ENCODE data around the gene INO80C. TPM values are rescaled to one million over a fixed set of nuclear protein-coding genes. Genes with fewer than 3 reads are reported as not detected.

Gene INO80C
- polyA plus RNA-seq, 1 donor (not counting 4 experiments of a cell fraction or from before 2014, with no cell fraction given): 54.7 TPM

DNA sequence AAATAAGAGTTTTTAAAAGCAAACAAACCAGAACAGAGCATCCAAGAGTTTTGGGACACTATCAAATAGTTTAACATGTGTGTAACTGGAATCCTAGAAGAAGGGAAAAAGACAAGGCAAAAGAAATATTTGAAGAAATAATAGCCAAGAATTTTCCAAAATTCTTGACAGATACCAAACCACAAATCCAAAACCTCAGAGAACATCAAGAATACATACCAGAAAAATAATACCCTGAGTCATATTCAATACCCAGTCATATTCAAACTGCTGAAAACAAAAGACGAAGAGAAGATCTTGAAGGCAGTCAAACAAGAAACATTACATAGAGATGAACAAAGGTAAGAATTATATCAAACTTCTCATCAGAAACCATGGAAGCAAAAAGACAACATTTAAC lies 22.9 kb downstream of the INO80C start:
- Histone ChIP-seq H3K9me3 (ENCODE audit: control insufficient read depth, low read depth, low read length) (no peaks in the 10 kb centered on the region), H2AFZ (ENCODE audit: control insufficient read depth, low read length) (no peak overlapping the region), H3K36me3 (ENCODE audit: control insufficient read depth in 2 of 2, extremely low read depth in 1 of 2, insufficient read depth in 2 of 2, low read length in 2 of 2) (peaks cover 14 to 31% of the 10 kb centered on the region in 2 experiments), H3K27me3 (ENCODE audit: control insufficient read depth, extremely low read depth, insufficient read depth, low read length) (no peaks in the 10 kb centered on the region), H3K79me2 (ENCODE audit: control insufficient read depth, insufficient read depth, low read length) (peaks cover 75% of the 10 kb centered on the region), H4K20me1 (ENCODE audit: control insufficient read depth, extremely low read depth, insufficient read depth, low read length) (no peaks in the 10 kb centered on the region), H3K4me2 (ENCODE audit: control insufficient read depth, extremely low read depth, insufficient read depth, low read depth, low read length) (peak overlapping the region; percentile 91), H3K27ac (ENCODE audit: control insufficient read depth, insufficient read depth, low read length) (no peak overlapping the region), H3K4me3 (ENCODE audit: control insufficient read depth in 2 of 3, extremely low read depth in 1 of 3, insufficient read depth in 2 of 3, low read depth in 1 of 3, low read length in 3 of 3) (peak overlapping the region in 2 of 3 experiments; percentile 63 to 78), H3K9me1 (ENCODE audit: control insufficient read depth, extremely low read depth, insufficient read depth, low read length) (peaks cover 2% of the 10 kb centered on the region), H3K4me1 (ENCODE audit: control insufficient read depth, extremely low read depth, insufficient read depth, low read length) (peaks cover 28% of the 10 kb centered on the region), H3K9ac (ENCODE audit: control insufficient read depth, extremely low read depth, insufficient read depth, low read length) (no peak overlapping the region)
- peak; percentile 59 for FAIRE-seq
- TF ChIP-seq CTCF (optimal IDR thresholded peaks at IDR 0.05 in 1 of 3, IDR thresholded peaks at IDR 0.05 in 1 of 3, conservative IDR thresholded peaks at IDR 0.05 in 1 of 3; ENCODE audit: extremely low read depth in 1 of 3, insufficient read depth in 2 of 3, low read length in 3 of 3): no peak
- TF ChIP-seq EZH2 (IDR thresholded peaks at IDR 0.05; ENCODE audit: low read length): no peak
- no peak for DNase-seq (ENCODE audit: low read depth, low spot score)
- dilution Hi-C loops (cut with MboI; ENCODE audit: extremely low pct_ligation_motif_present, low sequenced_read_pairs): no loop called here

GRCh38 chr18:35473562-35473961 lies 24.2 kb downstream of the INO80C start:
- Histone ChIP-seq H3K4me1 (ENCODE audit: control insufficient read depth, extremely low read depth, insufficient read depth, low read length) (peaks cover 15% of the 10 kb centered on the region), H3K9me1 (ENCODE audit: control insufficient read depth, extremely low read depth, insufficient read depth, low read length) (peaks cover 2% of the 10 kb centered on the region), H3K9me3 (ENCODE audit: control insufficient read depth, low read depth, low read length) (no peaks in the 10 kb centered on the region), H3K36me3 (ENCODE audit: control insufficient read depth in 2 of 2, extremely low read depth in 1 of 2, insufficient read depth in 2 of 2, low read length in 2 of 2) (peaks cover 20 to 39% of the 10 kb centered on the region in 2 experiments), H3K79me2 (ENCODE audit: control insufficient read depth, insufficient read depth, low read length) (peaks cover 84% of the 10 kb centered on the region), H3K27me3 (ENCODE audit: control insufficient read depth, extremely low read depth, insufficient read depth, low read length) (no peaks in the 10 kb centered on the region), H3K4me2 (ENCODE audit: control insufficient read depth, extremely low read depth, insufficient read depth, low read depth, low read length) (peak overlapping the region; percentile 30), H3K9ac (ENCODE audit: control insufficient read depth, extremely low read depth, insufficient read depth, low read length) (no peak overlapping the region), H2AFZ (ENCODE audit: control insufficient read depth, low read length) (no peak overlapping the region), H4K20me1 (ENCODE audit: control insufficient read depth, extremely low read depth, insufficient read depth, low read length) (peaks cover 5% of the 10 kb centered on the region), H3K4me3 (ENCODE audit: control insufficient read depth in 2 of 3, extremely low read depth in 1 of 3, insufficient read depth in 2 of 3, low read depth in 1 of 3, low read length in 3 of 3) (peak overlapping the region in 1 of 3 experiments; percentile 9), H3K27ac (ENCODE audit: control insufficient read depth, insufficient read depth, low read length) (no peak overlapping the region)
- TF ChIP-seq CTCF (optimal IDR thresholded peaks at IDR 0.05 in 1 of 3, IDR thresholded peaks at IDR 0.05 in 1 of 3, conservative IDR thresholded peaks at IDR 0.05 in 1 of 3; ENCODE audit: extremely low read depth in 1 of 3, insufficient read depth in 2 of 3, low read length in 3 of 3) (no peak), EZH2 (IDR thresholded peaks at IDR 0.05; ENCODE audit: low read length) (no peak)
- FAIRE-seq (no peak), DNase-seq (ENCODE audit: low read depth, low spot score) (no peak)
- dilution Hi-C loops (cut with MboI; ENCODE audit: extremely low pct_ligation_motif_present, low sequenced_read_pairs): no loop called here
